Activated T-cell treated with anti-CD3 and anti-CD28 coated beads, Interleukin-2, amount 50 U/mL, for 48 hours (primary cell): ENCODE data around the gene PDE4D.

Experiments
- DNase-seq, 2 experiments: peaks; one replicate each; pipeline ENCODE4 v3.0.0-alpha.2; 2020

The PDE4D gene

DNA sequence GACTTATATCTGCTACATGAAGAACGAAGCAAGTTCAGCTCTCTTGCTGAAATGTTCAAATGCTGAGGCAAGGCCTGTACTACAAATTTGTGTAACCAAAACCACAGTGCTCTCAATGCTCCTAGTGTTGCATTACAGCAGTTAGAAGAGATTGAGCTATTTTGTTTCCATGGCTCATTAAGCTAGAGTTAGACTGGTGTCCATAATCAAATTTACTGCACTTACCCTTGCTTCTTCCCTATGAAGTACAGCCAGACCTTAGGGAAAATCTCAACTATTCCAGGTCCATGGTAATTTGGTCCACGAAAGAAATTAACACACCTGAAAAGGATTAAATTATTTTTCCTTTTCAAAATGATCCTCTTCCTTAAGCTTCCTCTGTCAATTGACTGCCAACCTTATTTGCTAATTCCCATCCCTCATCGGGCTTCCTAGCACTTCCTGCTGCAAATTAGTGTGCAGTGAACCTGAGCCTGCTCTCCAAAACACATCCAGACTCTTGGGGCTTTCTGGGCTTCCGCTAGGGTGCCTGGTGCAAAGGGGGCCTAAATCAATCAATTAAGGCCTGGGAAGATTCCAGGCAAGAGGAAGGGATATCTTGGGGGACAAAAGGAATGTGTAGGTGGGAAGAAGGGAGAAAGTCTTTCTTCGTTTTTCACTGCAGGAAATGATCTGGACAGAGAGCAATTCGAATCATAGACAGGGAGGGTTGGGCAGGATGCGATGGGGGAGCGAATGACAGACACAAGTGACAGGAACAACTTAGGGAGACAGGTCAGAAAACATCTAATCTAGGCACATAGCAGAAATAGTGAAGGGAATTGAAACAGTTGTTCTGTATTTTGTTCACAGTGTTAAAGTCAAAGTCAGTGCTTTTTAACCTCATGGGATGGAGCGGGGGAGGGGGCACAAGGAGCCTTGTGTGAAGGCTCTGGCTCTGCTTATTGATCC is 768.2 kb downstream of the PDE4D start:
- DNase-seq = peak; percentile 35 to 36

DNA sequence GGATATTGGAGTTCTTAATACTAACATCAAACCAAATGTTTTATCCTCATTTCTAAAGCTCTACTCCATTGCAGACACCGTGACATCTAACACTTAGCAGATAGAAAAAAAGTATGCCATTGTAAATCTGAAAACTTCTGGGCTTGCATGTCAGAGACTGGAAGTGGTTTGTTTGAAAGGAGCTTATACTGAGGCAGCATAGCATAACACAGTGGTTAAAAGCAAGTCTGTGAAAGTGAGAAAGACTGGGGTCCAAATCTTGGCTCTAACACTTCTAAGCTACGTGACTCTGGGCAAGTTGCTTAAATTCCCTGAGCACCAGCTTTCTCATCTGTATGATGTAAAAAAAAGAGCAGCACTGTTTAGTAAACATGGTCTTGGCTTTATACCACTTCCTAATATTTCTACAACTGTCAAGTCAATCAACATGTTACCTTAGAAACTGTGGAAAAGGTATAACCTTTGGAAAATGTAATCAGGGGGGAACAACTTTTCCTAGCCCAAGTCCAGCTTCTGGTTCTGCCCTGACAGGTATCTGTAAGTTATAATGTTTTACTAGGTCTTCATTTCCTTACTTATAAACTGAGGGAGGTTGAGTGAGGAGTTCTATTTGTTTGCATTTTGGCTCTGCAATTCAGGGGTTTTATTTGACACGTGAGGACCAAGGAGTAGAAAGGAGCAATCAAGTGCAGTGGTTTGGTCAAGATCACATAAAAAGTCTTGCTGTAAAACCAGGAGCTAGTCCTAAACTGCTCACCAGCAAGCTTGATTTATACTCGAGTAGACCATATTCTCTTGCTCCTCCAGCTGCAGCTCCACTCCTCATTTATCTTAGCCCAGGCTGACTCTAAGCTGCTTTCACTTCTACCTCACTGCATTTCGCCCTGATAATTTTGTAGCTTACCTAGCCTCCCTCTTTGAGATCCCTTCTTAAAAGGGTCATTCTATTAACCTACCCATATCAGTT is 769.6 kb downstream of the PDE4D start:
- no peak for DNase-seq

DNA sequence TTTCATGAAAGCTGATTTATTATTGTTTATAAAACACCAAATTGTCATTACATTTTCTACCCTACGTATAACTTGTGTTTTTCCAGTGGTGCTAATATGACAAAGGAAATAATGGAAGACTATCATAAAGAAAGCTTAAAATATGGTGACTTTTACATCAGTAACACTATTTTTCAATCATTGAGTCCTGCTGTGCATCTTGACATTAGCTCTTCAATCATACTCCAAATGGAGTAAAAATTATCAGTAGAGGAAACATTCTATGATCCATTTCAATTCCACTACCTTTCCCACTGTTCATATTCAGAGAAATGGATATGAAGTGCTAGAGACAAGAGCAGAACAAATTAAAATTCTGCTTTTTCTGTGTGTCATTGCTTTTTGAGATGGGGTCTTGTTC is 774.0 kb downstream of the PDE4D start:
- DNase-seq = no peak

DNA sequence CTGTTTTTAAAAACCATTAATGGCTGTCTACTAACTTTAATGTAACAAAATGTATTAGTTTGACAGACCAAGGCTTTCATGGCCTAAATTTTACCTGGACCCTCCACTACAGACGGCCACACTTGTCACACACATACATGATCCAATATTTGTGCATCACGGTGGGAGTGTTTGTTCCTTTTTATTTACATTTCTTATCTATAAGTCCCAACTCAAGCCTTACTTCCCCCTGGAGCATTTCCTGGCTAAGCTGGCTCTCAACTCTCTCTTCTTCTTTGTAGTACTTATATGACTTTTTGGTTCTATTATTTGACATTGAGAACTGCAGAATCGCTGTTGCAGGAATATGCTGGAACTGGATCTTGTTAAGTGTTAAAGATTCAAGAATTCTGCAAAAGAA is 776.2 kb downstream of the PDE4D start:
- DNase-seq = no peak

DNA sequence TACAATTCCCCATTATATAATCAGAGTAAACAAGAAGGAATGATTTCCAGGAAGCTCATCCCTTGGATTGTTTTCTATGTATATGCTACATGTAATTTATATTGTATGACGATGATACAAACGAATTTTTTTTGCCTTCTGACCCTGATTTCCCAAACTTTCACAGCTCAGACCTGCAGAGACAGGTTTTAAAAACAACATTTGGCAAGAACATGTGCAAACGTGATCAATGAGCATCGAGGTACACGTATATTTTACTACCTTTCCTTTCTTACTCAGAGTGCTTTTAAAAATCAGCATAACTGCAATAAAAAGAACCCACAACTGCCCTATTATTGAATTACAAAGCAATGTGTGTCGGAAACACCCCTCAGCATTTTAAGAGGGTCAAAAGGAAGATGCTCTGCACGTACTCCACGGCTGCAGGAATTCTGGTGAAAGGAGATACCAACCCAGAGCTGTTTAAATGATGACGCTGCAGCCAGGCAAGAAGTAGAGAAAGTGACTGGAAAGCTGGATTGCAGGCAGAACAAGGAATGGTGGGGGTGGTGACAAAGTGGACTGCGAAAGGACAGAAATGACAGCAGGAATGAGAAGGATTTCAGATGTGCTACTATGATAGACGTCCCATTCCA is 777.2 kb downstream of the PDE4D start:
- no peak for DNase-seq

DNA sequence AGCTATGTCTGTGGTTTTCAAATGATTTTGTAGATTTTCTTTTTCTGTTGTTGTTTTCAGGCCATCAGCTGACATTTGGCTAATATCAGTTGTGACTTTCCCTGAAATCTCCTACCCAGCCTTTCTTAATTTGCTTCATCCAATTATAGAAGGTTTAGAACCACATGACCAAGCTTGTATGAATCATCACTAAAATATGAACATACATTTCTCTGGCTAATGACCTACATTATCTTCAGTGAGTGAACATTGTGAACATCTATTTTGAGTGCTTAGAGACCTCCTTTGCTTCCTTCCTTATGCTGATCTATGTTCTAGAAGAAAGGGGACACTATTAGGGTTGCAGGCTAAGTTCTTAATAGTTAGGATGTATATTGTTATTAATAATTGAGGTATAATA is 778.2 kb downstream of the PDE4D start:
- DNase-seq = no peak

DNA sequence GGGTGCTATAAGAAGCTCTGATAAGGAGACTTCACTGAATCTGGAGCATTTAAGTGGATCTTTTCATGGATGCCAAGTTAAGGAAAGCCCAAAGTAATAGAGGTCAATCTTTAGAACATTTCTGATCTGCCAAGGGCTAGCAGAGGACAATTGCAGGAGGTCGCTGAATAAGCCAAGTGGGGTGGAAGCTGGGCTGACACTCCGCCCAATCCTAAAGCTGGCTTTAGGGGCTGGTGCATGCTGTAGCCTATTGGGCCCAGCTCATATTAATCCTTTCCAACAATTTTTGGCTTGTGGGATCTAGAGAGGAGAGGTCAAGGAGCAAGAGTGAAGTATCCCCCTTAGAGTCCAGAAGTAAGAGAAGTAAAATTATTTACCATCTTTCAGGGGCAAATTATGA is 784.1 kb downstream of the PDE4D start:
- DNase-seq = no peak

DNA sequence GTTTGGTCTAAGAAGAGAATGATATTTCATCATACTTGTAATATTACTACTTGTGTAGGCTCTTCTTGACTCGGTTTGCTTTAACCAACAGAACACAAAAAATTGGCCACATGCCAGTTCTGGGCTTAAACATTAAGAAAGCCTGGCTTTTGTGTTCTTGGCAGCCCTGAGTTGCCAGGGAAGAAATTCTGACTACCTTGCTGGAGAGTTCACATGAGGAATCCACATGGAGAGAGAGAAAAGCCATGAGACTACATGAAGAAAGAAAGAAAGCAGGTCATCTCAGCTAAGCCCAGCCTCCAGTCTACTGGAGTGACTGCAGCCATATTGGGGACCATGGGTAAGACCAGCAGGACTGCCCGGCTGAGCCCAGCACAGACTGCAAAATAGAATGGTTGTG is 785.8 kb downstream of the PDE4D start:
- no peak for DNase-seq

DNA sequence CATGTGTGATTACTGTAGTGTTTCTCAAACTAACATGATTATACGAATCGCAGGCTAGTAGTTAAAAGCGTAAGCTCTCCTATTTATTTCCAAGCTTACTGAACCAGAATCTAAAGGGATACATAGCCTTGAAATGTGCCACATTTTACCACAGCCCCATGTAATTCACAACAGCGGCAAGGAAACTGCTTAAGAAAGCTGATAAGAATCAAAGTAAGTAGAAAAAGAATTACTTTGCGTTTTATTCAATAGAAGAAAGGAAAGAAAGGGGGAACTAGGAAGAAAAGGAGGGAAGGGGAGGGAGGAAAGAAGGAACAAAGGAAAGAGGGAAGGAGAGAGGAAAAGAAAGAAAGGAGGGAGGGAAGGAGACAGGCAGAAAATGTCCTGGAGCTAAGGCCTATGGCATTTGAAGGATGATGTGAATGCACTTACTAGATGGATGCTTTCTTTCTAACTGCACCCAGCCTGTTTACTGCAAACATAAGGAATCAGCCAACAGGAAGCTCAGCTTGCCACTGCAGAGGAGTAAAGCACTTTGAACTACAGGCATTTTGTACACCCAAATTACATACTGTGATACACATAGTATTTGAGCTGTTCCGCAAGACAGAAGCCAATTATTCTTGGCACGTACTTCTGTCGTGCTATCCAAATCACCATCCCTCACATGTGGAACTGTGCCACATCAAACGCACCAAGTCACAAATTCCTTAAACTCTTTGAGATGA is 789.0 kb downstream of the PDE4D start:
- DNase-seq = no peak

DNA sequence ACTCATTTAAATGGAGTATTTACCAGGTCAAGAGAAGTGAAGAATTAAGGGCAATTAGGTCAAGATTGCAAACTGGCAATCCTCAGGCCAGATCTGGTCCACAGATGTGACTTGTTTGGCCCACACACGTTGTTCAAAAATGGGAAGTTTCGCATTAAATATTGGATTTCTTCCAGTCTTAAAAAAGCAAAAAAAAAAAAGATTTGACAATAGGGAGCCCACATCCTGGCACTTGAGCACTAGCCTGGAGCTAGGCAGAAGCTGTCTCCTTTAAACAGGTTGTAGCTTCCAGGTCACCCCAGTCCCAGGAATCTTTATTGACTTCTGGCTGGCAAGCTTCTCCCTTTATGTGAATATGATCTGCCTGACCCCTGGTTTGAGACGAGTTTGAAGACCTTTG is 790.2 kb downstream of the PDE4D start:
- no peak for DNase-seq

DNA sequence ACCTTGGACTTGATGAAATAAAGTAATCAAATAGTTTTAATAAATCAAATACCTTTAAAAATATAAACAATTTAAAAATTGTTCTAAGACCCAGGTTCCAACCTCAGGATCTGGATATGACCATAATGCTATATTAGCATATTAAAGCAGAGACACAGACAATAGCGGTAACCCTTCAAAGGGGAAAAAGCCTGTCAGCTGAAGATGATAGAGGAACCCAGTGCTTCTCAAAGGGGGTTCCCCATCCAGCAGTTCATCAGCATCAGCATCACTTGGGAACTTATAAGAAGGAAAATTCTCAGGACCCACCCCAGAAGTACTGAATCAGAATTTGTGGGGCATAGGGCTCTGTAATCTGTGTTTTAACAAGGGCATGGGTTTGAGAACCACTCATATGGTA is 791.1 kb downstream of the PDE4D start:
- DNase-seq = no peak

DNA sequence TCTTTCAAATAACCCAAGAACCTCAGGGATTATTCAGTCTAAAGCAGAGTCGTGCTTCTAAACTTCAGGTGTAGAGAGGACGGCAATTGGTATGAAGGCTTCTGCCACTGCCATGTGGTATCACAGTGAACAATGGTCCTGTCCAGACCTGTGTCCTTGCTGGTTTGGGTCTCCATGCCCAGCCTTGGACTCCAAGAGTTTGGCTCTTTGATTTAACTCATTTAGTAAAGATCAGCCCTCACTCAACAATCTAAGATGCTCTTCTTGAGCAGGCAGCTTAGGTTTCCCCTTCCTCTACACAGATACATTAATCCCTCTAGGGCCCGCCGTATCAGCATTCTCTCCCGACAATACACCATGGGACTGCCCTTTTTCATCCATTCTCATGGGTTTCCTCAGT is 792.7 kb downstream of the PDE4D start:
- DNase-seq = no peak

DNA sequence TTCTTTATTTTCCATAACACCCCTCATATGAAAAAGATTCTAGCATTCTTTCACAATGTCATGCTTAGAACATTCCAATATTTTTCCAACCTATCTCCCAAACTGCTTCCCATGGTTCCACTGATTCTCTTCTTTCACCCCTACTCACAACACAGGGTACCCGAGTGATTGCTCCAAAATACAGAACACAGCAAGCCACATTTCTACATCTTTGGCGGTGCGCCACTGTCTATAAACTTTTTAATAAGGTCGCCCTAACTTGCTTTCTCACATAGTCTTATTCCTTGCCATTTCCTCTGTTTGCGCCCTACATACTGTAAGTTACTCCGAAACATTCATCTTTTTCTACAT is 793.6 kb downstream of the PDE4D start:
- no peak for DNase-seq

DNA sequence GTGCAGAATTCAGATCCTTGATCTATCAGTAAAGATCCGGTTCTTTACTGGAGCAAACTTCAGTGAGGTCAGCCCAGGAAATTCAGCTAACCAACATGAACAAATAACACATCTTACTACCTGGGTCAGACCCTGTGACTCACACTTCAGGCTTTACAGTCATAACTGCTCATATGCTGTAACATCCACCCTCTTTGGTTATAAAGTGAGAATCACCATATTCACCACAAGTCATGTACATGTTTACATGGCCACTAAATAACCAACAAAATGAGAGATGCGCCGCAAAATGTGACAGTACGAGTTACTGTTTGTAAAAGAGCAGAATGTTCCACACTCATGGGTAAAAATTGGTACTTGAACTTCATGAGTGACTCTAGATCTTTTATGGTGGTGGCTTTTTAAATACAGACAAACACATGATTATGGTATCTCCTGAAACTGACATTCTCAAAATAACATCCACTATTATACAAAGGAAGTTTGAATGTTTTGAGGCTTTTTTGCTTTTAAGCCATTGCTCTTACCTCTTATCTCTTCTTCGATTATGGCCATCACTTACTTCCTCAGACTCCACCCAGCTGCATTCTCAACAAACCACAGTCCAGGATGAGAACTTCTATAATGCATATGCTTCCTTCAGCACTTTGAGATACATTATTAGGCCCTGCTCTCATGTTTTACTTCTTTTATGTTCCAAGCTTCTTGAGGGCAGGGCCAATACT is 794.1 kb downstream of the PDE4D start:
- DNase-seq = peak in 1 of 2 experiments; percentile 30

DNA sequence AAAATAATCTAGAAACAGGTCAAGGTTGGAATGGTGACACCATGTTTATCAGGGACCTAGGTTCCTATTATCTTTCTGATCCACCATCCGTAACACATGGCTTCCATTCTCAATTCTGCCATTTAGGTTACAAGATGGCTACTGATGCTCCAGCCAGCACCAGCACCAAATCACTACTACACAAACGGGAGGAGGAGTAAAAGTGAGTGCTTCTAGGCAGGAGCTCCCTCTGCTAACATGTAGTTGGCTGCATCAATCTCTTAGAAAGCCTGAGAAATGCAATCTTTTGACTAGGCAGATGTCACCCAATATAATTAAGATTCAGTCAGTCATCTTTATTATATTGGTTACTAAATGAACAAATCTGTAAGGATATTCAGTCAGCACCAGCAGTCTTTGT is 794.8 kb downstream of the PDE4D start:
- DNase-seq = no peak

DNA sequence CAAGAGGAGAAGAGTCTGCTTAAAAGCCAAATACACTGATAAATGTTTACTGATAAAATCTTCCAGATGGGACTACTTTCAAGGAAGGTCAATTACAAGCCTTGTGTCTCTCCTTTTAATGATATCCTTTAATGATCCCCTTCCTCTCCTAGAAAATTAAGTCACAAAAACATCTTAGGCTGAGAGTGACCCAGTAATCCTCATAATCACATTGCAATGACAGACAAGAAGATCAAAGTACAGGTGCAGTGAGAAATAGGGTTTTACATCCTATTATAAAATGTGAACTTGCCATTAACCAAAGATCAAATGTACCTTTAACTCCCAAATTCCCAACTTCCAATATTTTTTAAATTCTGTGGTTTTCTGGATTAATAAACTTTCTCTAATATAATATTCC is 795.8 kb downstream of the PDE4D start:
- DNase-seq = no peak

DNA sequence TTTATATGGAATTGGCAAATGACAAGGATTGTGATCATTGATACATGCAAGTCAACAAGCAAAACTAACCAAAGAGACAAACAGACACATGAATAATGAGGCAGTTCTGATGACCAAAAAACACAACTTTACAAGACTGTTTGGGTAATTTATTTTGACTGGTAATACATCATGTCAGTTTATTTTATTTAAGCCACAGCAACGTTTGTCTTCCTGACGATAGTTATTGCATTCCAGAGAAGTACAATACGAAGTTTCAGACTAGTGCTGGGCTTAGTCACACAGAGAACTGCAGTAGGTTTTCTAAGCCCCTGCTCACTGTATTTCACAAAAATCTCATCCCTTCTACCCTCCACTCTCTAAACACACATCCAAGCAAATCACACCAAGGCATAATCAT is 796.4 kb downstream of the PDE4D start:
- DNase-seq = no peak

DNA sequence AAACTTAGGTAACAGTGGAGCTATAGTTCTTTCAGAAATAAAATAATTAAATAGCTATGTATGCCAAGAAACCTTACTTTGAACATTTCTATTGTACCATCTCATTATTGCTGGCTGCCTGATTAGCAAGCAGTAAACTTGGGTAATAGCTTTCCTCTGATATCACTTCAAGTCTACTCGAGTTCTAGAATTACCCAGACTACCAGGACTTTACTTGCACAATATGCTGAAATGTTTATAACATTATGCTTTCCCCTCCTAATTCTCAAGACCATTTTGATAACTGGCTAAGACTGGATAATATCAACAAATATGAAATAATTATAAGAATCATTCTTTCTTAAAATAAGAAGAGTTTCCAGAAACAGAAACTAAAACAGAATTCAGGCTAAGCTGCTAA is 798.0 kb downstream of the PDE4D start:
- no peak for DNase-seq

DNA sequence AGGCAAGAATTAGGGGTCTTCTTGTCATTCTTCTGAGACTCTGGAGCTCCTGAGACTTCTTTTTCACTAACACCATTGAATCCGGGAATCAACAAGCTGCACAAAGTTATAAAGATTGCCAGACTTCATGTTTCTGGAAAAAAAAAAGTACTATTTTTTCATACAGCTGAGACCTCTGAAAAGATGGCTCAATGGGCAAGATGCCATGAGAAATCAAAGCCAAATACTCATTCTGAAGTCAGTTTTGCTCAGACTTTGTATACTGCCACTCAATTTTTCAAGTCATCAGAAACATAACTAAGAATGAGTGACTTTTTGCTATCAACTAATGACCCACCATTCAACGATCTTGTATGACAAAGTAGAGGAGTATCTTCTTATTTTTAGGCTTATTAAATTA is 798.7 kb downstream of the PDE4D start:
- no peak for DNase-seq

DNA sequence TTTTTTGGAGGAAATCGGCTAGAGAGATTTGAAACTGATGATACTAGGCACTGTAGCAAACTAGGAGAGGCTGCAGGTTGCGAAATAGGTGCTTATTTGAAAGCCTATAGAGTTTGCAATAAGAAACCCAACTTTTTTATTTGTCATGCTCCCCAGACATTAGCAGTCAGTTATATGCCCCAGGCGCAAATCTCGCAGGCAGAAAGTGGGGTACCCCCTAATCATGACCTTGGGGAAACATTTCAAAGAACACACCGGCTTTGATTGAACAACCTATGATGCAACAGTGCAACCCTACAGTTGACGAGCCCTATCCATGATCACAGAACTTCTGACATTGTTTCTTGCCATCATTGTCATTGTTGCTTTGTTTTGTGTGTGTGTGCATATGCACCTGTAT is 800.2 kb downstream of the PDE4D start:
- DNase-seq = no peak

DNA sequence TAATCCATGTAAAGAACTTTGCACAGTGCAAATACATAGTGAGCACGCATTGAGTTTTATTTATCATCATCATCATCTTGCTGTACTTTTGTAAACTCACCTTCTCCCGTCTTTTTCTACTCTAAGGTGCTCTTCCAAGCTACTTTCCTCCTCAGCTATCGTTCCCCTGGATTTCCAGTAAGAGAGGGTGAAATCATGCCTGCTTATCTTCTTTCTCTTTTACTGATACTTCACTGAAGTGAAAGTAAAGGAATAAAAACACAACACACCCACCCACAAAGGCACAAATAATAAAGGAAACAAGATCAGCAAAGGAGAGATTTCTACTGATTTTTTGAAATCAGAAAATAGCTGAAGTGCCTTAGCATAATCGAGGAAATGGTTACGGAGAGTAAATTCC is 800.8 kb downstream of the PDE4D start:
- DNase-seq = no peak

DNA sequence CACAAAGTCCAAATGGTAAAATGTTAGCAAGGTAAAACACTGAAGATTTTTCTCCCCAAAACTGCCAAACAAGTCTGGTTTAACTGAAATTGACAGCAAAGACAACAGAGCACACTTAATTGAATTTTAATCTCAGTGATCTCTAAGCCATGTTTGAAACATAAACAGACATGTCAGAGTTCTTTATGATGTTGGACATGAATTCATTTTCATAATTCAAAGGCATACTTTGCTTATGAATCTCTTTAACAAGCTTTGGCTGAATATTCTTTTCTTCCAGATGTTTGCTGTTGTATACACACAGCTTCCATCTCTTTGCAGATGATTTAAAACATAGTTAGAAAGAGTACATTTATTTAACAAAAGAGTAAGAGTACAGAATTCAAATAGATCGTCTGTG is 801.6 kb downstream of the PDE4D start:
- DNase-seq = no peak
